Liver (tissue), 9 donors: ENCODE measurements around the gene NKD2. TPM values are rescaled to one million over a fixed set of nuclear protein-coding genes. Genes with fewer than 3 reads are reported as not detected.

Source experiments
- DNase-seq: peaks from one replicate; pipeline ENCODE4 v3.0.0-alpha.2; 2017; ENCODE audit warnings: low spot score
- H3K27ac ChIP-seq, 2 donors: one replicate each; pipeline ENCODE4 v1.7.0; 2013; ENCODE audit warnings: inconsistent platforms in 2 of 2, low read length in 2 of 2, control low read depth in 1 of 2, low read depth in 1 of 2, mild to moderate bottlenecking in 1 of 2
- H3K27me3 ChIP-seq, 4 donors: one replicate each; pipeline versions ENCODE4 v1.6.1 to v1.7.0; 2013; ENCODE audit warnings: low read length in 3 of 4, inconsistent platforms in 1 of 4, mild to moderate bottlenecking in 1 of 4, moderate library complexity in 1 of 4; ENCODE audit not compliant: control insufficient read depth in 4 of 4, insufficient read depth in 4 of 4
- H3K36me3 ChIP-seq, 4 donors: one replicate each; pipeline versions ENCODE4 v1.6.1 to v1.7.0; 2013; ENCODE audit warnings: low read length in 3 of 4, mild to moderate bottlenecking in 3 of 4, low read depth in 1 of 4, moderate library complexity in 1 of 4; ENCODE audit not compliant: control insufficient read depth in 4 of 4, insufficient read depth in 3 of 4
- H3K4me1 ChIP-seq, 4 donors: one replicate each; pipeline versions ENCODE4 v1.6.1 to v1.7.0; 2013; ENCODE audit warnings: low read length in 3 of 4, mild to moderate bottlenecking in 3 of 4, moderate library complexity in 1 of 4; ENCODE audit not compliant: control insufficient read depth in 4 of 4, insufficient read depth in 4 of 4
- H3K4me3 ChIP-seq, 3 donors: one replicate each; pipeline versions ENCODE4 v1.6.1 to v1.7.0; 2013; ENCODE audit warnings: low read length in 3 of 3, control low read depth in 1 of 3, low read depth in 1 of 3, mild to moderate bottlenecking in 1 of 3
- H3K9ac ChIP-seq, 2 donors: one replicate each; pipeline ENCODE4 v1.7.0; 2013; ENCODE audit warnings: low read length in 2 of 2, mild to moderate bottlenecking in 2 of 2, moderate library complexity in 2 of 2, control low read depth in 1 of 2, low read depth in 1 of 2
- H3K9me3 ChIP-seq, 4 donors: one replicate each; pipeline versions ENCODE4 v1.6.1 to v1.7.0; 2013; ENCODE audit warnings: low read length in 3 of 4; ENCODE audit not compliant: control insufficient read depth in 4 of 4
- ATF3 ChIP-seq: IDR thresholded peaks from 2 replicates; pipeline ENCODE4 v1.6.1; 2016; ENCODE audit warnings: antibody characterized with exemption
- FOXA1 ChIP-seq: IDR thresholded peaks from 2 replicates; pipeline ENCODE4 v1.6.1; 2016; ENCODE audit warnings: antibody characterized with exemption
- FOXA2 ChIP-seq: IDR thresholded peaks from 2 replicates; pipeline ENCODE4 v1.6.1; 2016; ENCODE audit warnings: antibody characterized with exemption
- GABPA ChIP-seq, 2 donors: IDR thresholded peaks in 1 of 2; conservative IDR thresholded peaks in 1 of 2; 2 replicates each; pipeline ENCODE4 v1.6.1; 2016; ENCODE audit warnings: antibody characterized with exemption in 2 of 2, mild to moderate bottlenecking in 1 of 2, moderate library complexity in 1 of 2
- HNF4A ChIP-seq, 2 donors: conservative IDR thresholded peaks; 2 replicates each; pipeline ENCODE4 v1.6.1; 2016; ENCODE audit warnings: antibody characterized with exemption in 2 of 2, mild to moderate bottlenecking in 2 of 2
- JUND ChIP-seq, 2 donors: IDR thresholded peaks; 2 replicates each; pipeline ENCODE4 v1.6.1; 2016; ENCODE audit warnings: antibody characterized with exemption in 2 of 2
- NR2F2 ChIP-seq: IDR thresholded peaks from 2 replicates; pipeline ENCODE4 v1.6.1; 2016; ENCODE audit warnings: antibody characterized with exemption
- RAD21 ChIP-seq, 2 donors: IDR thresholded peaks; 2 replicates each; pipeline ENCODE4 v1.6.1; 2016; ENCODE audit warnings: antibody characterized with exemption in 2 of 2, mild to moderate bottlenecking in 2 of 2
- RXRA ChIP-seq, 2 donors: IDR thresholded peaks; 2 replicates each; pipeline ENCODE4 v1.6.1; 2017 to 2018; ENCODE audit warnings: antibody characterized with exemption in 2 of 2, mild to moderate bottlenecking in 1 of 2
- SP1 ChIP-seq: IDR thresholded peaks from 2 replicates; pipeline ENCODE4 v1.6.1; 2018; ENCODE audit warnings: antibody characterized with exemption, mild to moderate bottlenecking
- TAF1 ChIP-seq: conservative IDR thresholded peaks from 2 replicates; pipeline ENCODE4 v1.6.1; 2016; ENCODE audit warnings: antibody characterized with exemption, mild to moderate bottlenecking
- ZBTB33 ChIP-seq: IDR thresholded peaks from 2 replicates; pipeline ENCODE4 v1.6.1; 2016; ENCODE audit warnings: antibody characterized with exemption
- WGBS: extraction: QIAGEN DNeasy Blood & Tissue Kit; methylation state at CpG from one replicate; pipeline ENCODE4 v1.1.7; 2013; 5-methylcytosine and 5-hydroxymethylcytosine counted together
- polyA plus RNA-seq, 2 donors: library from polyadenylated mRNA; stranded (reverse) in 1 of 2; unstranded in 1 of 2; fragments of 200-250 nt in 1 of 2; fragments of >200 nt in 1 of 2; fragmentation: Nextera tagmentation in 1 of 2; extraction: Ambion mirVana in 1 of 2; gene quantifications; one replicate each; pipeline versions ENCODE4 v1.2.1 to v1.2.3, GENCODE V29; 2013 to 2015
- total RNA-seq, 2 donors: library from RNA; depleted of rRNA; stranded (reverse); fragments of >200 nt; gene quantifications; one replicate each; pipeline ENCODE4 v1.2.3, GENCODE V29; 2014
- TF ChIP-seq, protein P1 (sequence below): fragments of 150-350 bp; IDR thresholded peaks from 2 replicates; pipeline ENCODE4 v1.5.1; 2017; ENCODE audit warnings: improper control_type of control experiment, low read depth, low read length; ENCODE audit not compliant: missing input control
- donor health status: healthy.
- donor health status: healthy.
- donor health status: healthy.
- donor health status: healthy.
- donor health status: healthy.

NKD2 gene
- total and polyA plus RNA-seq, 4 donors, result 0.09 to 1.3 (median 0.42) TPM

DNA sequence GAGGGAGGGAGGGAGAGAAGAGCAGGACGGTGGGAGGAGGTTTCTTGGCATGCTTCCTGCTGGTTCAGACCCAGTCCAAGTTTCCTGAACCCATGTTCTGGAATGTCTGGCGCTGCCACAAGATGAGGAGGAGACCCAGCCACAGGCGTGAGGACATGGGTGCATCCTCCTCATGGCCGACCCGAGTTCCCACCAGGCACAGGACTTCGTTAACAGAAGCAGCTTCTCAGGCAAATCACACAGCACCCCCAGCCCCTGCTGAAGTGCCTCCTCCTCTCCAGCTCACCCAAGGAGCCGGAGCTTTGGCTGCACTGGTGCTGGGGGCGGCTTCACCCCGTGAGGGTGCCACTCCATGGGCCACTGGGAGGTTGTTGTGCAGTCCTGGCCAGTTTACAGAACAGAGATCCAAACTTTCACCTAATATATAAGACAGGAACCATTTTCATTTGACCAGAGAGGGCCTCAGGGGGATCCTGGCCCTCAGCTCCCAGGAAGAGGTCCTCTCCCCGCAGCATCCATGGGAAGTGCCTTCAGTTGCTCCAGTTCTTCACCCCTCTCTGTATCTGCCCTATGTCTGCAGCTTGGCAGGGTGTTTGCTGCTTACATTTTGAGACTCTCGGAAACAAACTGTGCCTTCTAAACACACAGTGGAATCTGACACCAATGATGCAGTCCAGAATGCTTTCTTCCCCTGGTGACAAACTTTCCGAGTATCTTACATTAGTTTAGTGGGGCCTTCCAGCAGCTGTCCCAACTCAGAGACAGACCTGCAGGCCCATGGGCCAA is 10.2 kb upstream of the NKD2 start:
- peaks cover 0 to 1% (median 0%) of the 10 kb centered on the region in 4 donors for H3K4me1 ChIP-seq
- no peak overlapping the region for H3K4me3 ChIP-seq
- TF ChIP-seq FOXA2 (no peak), FOXA1 (no peak), HNF4A (conservative IDR thresholded peaks at IDR 0.05) (no peak), SP1 (peak; percentile 10), NR2F2 (peak; percentile 55)
- TF ChIP-seq, protein P1, sequence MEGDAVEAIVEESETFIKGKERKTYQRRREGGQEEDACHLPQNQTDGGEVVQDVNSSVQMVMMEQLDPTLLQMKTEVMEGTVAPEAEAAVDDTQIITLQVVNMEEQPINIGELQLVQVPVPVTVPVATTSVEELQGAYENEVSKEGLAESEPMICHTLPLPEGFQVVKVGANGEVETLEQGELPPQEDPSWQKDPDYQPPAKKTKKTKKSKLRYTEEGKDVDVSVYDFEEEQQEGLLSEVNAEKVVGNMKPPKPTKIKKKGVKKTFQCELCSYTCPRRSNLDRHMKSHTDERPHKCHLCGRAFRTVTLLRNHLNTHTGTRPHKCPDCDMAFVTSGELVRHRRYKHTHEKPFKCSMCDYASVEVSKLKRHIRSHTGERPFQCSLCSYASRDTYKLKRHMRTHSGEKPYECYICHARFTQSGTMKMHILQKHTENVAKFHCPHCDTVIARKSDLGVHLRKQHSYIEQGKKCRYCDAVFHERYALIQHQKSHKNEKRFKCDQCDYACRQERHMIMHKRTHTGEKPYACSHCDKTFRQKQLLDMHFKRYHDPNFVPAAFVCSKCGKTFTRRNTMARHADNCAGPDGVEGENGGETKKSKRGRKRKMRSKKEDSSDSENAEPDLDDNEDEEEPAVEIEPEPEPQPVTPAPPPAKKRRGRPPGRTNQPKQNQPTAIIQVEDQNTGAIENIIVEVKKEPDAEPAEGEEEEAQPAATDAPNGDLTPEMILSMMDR, result no peak
- H3K27me3 ChIP-seq, result no peaks in the 10 kb centered on the region
- 69% methylated on average over 12 of the region's 12 CpGs for WGBS
- H3K27ac ChIP-seq, result peak overlapping the region; percentile 47 to 59
- no peak for DNase-seq
- H3K36me3 ChIP-seq, result no peaks in the 10 kb centered on the region
- no peak overlapping the region for H3K9ac ChIP-seq
- H3K9me3 ChIP-seq, result no peaks in the 10 kb centered on the region

DNA sequence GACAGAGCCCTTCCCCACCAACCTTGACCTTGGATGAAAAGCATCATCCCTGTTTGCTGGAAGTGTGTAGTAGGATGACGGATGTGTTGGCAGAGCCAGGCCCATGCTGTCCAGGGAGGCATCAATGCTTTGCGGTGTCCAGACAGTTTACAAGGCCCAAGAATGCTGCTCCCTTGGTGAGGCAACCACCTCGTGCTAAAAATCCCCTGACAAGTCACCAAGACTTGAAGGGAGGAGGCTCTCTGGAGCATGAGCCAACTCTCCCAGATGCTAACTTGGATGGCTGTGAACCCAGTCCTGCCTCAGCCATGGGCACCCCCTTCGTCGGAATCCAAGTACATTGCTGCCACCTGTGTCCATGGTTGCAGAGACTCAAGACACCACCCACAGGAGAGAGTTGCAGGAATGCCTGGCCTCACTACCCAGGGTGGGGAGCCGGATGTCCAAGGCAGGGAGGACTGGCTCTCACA is 9.5 kb upstream of the NKD2 start:
- TF ChIP-seq JUND (IDR thresholded peaks at IDR 0.05) (no peak), RAD21 (IDR thresholded peaks at IDR 0.05) (no peak), FOXA1 (no peak), TAF1 (no peak), GABPA (IDR thresholded peaks at IDR 0.05 in 1 of 2, conservative IDR thresholded peaks at IDR 0.05 in 1 of 2) (no peak), ATF3 (no peak)
- TF ChIP-seq, protein P1, result no peak
- H3K9me3 ChIP-seq, result no peaks in the 10 kb centered on the region
- no peak overlapping the region for H3K4me3 ChIP-seq
- H3K27ac ChIP-seq, result peak overlapping the region; percentile 1 to 4
- H3K4me1 ChIP-seq, result no peaks in the 10 kb centered on the region
- no peaks in the 10 kb centered on the region for H3K36me3 ChIP-seq
- no peak overlapping the region for H3K9ac ChIP-seq
- 76% methylated on average over 6 of the region's 6 CpGs for WGBS
- DNase-seq, result no peak
- H3K27me3 ChIP-seq, result no peaks in the 10 kb centered on the region

DNA sequence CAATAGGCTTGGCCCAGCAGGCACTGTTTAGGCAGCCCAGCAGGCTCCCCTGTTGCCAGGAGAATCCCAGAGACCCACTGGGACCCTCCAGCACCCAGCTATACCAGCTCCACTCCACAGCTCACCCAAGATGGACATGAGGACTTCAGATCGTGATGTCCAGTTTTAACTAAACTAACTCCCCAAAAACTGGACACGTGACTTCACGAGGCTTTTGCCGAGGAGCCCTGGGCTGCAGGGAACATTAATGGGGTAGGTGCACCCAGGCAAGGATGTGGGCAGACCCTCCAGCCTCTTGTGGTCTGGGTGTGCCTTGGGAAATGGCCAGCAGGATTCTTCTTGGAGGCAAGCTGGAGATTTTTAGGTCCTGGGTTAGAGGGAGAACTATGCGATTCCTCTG is 8.9 kb upstream of the NKD2 start:
- Histone ChIP-seq H3K27me3 (no peaks in the 10 kb centered on the region), H3K4me1 (peaks cover 0 to 5% (median 2%) of the 10 kb centered on the region in 4 donors), H3K9me3 (no peaks in the 10 kb centered on the region), H3K27ac (peak overlapping the region in 1 of 2 donors; percentile 1), H3K4me3 (no peak overlapping the region), H3K9ac (no peak overlapping the region), H3K36me3 (no peaks in the 10 kb centered on the region)
- no peak for DNase-seq
- 92% methylated on average over 5 of the region's 5 CpGs for whole genome bisulfite sequencing
- TF ChIP-seq GABPA (IDR thresholded peaks at IDR 0.05 in 1 of 2, conservative IDR thresholded peaks at IDR 0.05 in 1 of 2) (no peak), ZBTB33 (no peak), JUND (IDR thresholded peaks at IDR 0.05) (no peak), RXRA (IDR thresholded peaks at IDR 0.05) (no peak), ATF3 (no peak)
- TF ChIP-seq, protein P1, result no peak
